B cell (primary cell): ENCODE data around the gene ATP5F1B. TPM values are rescaled to one million over a fixed set of nuclear protein-coding genes. Genes with fewer than 3 reads are reported as not detected.

Experiments
- ATAC-seq: fragments of 200-7000 bp; cut with Tn5 transposase; one replicate; pipeline ENCODE4 v1.10.0; 2021; ENCODE audit warnings: low read depth, mild to moderate bottlenecking, moderate number of reproducible peaks, moderate library complexity
- CTCF ChIA-PET: fragments of 350-600 bp; sonication (Branson Sonifier 250); formaldehyde crosslinking; loops from one replicate; lab custom pipeline; 2021; ENCODE audit warnings: antibody characterized with exemption, inconsistent platforms; lab: Charles Lee
- POLR2A ChIA-PET: fragments of 350-600 bp; sonication (Branson Sonifier 250); formaldehyde crosslinking; loops from one replicate; lab custom pipeline; 2021; ENCODE audit warnings: antibody characterized with exemption; lab: Charles Lee
- DNase-seq: peaks from one replicate; pipeline ENCODE4 v3.0.0; 2013
- H2AFZ ChIP-seq: 2 replicates; pipeline ENCODE4 v1.6.1; 2012; ENCODE audit warnings: mild to moderate bottlenecking, low read depth, low read length; ENCODE audit not compliant: insufficient read depth, poor library complexity, severe bottlenecking
- H3K27ac ChIP-seq, 2 donors: 1 replicate in 1 of 2; 2 replicates in 1 of 2; pipeline ENCODE4 v1.5.1; 2012 to 2013; ENCODE audit warnings: low read length in 2 of 2, mild to moderate bottlenecking in 2 of 2, moderate library complexity in 1 of 2
- H3K27me3 ChIP-seq, 4 experiments: fragments of 200-600 bp in 1 of 4; sonication (generic) in 1 of 4; replicated peaks in 1 of 4; 1 replicate in 2 of 4; 2 replicates in 2 of 4; pipeline versions ENCODE4 v1.6.1 to v1.7.0; 2013 to 2016; ENCODE audit warnings: low read length in 3 of 4, mild to moderate bottlenecking in 2 of 4, mixed read lengths in 1 of 4, moderate library complexity in 1 of 4; ENCODE audit not compliant: insufficient read depth in 4 of 4, control insufficient read depth in 3 of 4; ENCODE audit errors: control extremely low read depth in 1 of 4
- H3K36me3 ChIP-seq, 2 experiments: replicated peaks in 1 of 2; 1 replicate in 1 of 2; 2 replicates in 1 of 2; pipeline versions ENCODE4 v1.6.1 to v1.7.1; 2013; ENCODE audit warnings: low read length in 1 of 2; ENCODE audit not compliant: insufficient read depth in 2 of 2, control insufficient read depth in 1 of 2; ENCODE audit errors: control extremely low read depth in 1 of 2, extremely low read depth in 1 of 2
- H3K4me1 ChIP-seq, 2 donors: fragments of 200-600 bp in 1 of 2; sonication (generic) in 1 of 2; 1 replicate in 1 of 2; 2 replicates in 1 of 2; pipeline versions ENCODE4 v1.5.1 to v1.6.1; 2013 to 2017; ENCODE audit warnings: low read length in 2 of 2; ENCODE audit not compliant: control insufficient read depth in 2 of 2, insufficient read depth in 2 of 2
- H3K4me2 ChIP-seq: replicated peaks from 2 replicates; pipeline ENCODE3; 2012; ENCODE audit warnings: mild to moderate bottlenecking, low read depth, low read length; ENCODE audit not compliant: poor library complexity, severe bottlenecking
- H3K4me3 ChIP-seq, 5 experiments: fragments of 200-600 bp in 1 of 5; sonication (generic) in 1 of 5; 1 replicate in 3 of 5; 2 replicates in 2 of 5; pipeline versions ENCODE4 v1.5.1 to v1.7.0; 2011 to 2016; ENCODE audit warnings: low read length in 4 of 5, mild to moderate bottlenecking in 4 of 5, low read depth in 2 of 5, control low read depth in 1 of 5, moderate library complexity in 1 of 5; ENCODE audit not compliant: insufficient read depth in 1 of 5; ENCODE audit errors: control extremely low read depth in 1 of 5, extremely low read depth in 1 of 5
- H3K79me2 ChIP-seq: fragments of 200-600 bp; sonication (generic); one replicate; pipeline ENCODE4 v1.6.0; 2016; ENCODE audit warnings: low read length; ENCODE audit not compliant: control insufficient read depth, insufficient read depth
- H3K9ac ChIP-seq: fragments of 200-600 bp; sonication (generic); 2 replicates; pipeline ENCODE4 v1.6.1; 2017; ENCODE audit warnings: mild to moderate bottlenecking, low read length, moderate library complexity
- H3K9me3 ChIP-seq, 3 donors: one replicate each; pipeline versions ENCODE4 v1.6.1 to v1.7.1; 2013; ENCODE audit warnings: low read length in 2 of 3; ENCODE audit not compliant: control insufficient read depth in 2 of 3, insufficient read depth in 1 of 3; ENCODE audit errors: control extremely low read depth in 1 of 3
- H4K20me1 ChIP-seq: 2 replicates; pipeline ENCODE4 v1.6.0; 2012; ENCODE audit warnings: mild to moderate bottlenecking, low read length; ENCODE audit not compliant: insufficient read depth, control insufficient read depth, poor library complexity, severe bottlenecking
- H3K27ac Mint-ChIP-seq: one replicate; pipeline ENCODE4 v1.8.0; 2021; ENCODE audit warnings: mixed read lengths
- H3K27me3 Mint-ChIP-seq: one replicate; pipeline ENCODE4 v1.8.0; 2021; ENCODE audit warnings: mixed read lengths
- H3K4me1 Mint-ChIP-seq: one replicate; pipeline ENCODE4 v1.8.0; 2021; ENCODE audit warnings: mixed read lengths
- H3K4me3 Mint-ChIP-seq: one replicate; pipeline ENCODE4 v1.8.0; 2021; ENCODE audit warnings: mixed read lengths
- H3K9me3 Mint-ChIP-seq: one replicate; pipeline ENCODE4 v1.8.0; 2022; ENCODE audit warnings: mixed read lengths; ENCODE audit not compliant: insufficient read depth
- EZH2 ChIP-seq: IDR thresholded peaks from 2 replicates; pipeline ENCODE4 v1.6.1; 2012; ENCODE audit warnings: borderline replicate concordance, low read depth, mild to moderate bottlenecking, moderate library complexity, low read length; ENCODE audit not compliant: insufficient read depth, poor library complexity, severe bottlenecking
- WGBS: methylation state at CpG from one replicate; pipeline ENCODE4 v1.1.5; 2013; ENCODE audit warnings: missing lambda C conversion rate; ENCODE audit not compliant: insufficient coverage; 5-methylcytosine and 5-hydroxymethylcytosine counted together
- intact Hi-C: fragments of 100-400 bp; cut with micrococcal nuclease; formaldehyde crosslinking; loops from one replicate; pipeline ENCODE4 v1.10.0; 2022
- polyA plus RNA-seq: library from polyadenylated mRNA; depleted of rRNA; stranded (reverse); fragments of >200 nt; gene quantifications from 2 replicates; pipeline ENCODE4 v1.2.3, GENCODE V29; 2012
- total RNA-seq, 2 donors: library from RNA; stranded (reverse); fragments of 120-200 nt in 1 of 2; gene quantifications; 1 replicate in 1 of 2; 2 replicates in 1 of 2; pipeline versions ENCODE4 v1.2.3 to v1.2.4, GENCODE V29; 2013 to 2022
- TF ChIP-seq, protein P1 (sequence below): fragments of 200-600 bp; IDR thresholded peaks from one replicate; pipeline ENCODE4 v1.8.0; 2022; ENCODE audit warnings: antibody characterized with exemption, mild to moderate bottlenecking

The ATP5F1B gene
- total and polyA plus RNA-seq, 2 donors (not counting 1 experiment from before 2014, with no cell fraction given), result 217 to 378 TPM

DNA sequence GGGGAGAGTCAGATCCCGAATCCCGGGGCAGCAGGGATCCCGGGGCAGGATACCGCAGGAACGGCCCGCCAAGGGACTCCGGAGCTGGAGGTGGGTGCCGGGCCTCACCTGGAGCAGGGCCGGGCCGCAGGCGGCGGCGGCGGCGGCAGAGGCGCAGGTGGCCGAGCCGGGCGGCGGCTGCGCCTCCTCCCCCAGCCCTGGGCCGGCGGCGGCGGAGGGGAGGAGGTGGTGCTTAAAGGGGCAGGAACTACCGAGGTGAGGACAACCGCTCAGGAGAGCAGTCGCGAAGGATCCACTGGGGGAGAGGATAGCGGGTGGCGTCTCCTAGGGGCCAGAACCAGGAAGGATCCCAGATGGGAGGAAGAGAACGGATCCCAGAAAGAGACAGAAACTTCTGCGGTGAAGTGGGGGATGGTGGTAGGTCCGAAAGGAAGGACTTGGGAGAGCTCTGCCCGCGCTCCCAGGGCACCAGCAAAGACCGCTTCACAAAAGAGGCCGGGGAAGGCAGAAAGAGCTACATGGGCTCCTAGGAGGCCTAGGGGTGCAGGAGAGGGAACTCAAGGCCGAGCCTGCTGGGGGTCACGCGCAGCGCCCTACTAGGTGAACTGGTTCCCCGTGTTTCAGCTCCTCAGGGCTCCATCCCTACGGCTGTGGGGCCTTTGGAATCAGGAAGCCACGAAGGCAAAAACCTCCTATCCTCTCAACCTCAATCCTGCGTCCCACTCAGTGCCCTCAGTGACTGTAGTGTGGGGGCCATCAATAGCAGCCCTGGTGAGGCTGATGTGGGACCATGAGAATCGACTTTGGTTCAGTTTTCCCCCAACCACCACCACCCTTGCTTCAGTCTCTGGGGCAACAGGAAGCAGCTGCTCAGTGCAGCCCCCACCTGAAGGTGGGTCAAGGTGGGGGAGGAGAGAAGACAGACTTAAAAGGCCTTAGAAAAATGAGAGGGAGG is 10.7 kb downstream of the ATP5F1B start:
- peaks cover 0 to 26% of the 10 kb centered on the region in 2 experiments for H3K36me3 ChIP-seq
- H3K27ac ChIP-seq, result peak overlapping the region; percentile 75 to 83
- H3K4me2 ChIP-seq, result peak overlapping the region; percentile 91
- intact Hi-C loops, result loop anchor here (5.0 to 10.0 kb wide), 10 partner anchors 113 to 1117 kb away; partner anchors contain the start of genes APOF, CDK4, DDIT3 and MBD6
- POLR2A ChIA-PET, result interaction anchor here (0.6 to 3.1 kb wide), 12 partner anchors 7 to 661 kb away, joined by 3 to 33 read pairs (median 6); partner anchors contain the start of genes ATP5F1B, PTGES3, RAB5B and RBMS2
- peaks cover 76% of the 10 kb centered on the region for H3K4me1 Mint-ChIP-seq
- no peak for TF ChIP-seq EZH2
- TF ChIP-seq, protein P1, sequence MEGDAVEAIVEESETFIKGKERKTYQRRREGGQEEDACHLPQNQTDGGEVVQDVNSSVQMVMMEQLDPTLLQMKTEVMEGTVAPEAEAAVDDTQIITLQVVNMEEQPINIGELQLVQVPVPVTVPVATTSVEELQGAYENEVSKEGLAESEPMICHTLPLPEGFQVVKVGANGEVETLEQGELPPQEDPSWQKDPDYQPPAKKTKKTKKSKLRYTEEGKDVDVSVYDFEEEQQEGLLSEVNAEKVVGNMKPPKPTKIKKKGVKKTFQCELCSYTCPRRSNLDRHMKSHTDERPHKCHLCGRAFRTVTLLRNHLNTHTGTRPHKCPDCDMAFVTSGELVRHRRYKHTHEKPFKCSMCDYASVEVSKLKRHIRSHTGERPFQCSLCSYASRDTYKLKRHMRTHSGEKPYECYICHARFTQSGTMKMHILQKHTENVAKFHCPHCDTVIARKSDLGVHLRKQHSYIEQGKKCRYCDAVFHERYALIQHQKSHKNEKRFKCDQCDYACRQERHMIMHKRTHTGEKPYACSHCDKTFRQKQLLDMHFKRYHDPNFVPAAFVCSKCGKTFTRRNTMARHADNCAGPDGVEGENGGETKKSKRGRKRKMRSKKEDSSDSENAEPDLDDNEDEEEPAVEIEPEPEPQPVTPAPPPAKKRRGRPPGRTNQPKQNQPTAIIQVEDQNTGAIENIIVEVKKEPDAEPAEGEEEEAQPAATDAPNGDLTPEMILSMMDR, result no peak
- H3K4me3 Mint-ChIP-seq, result peak overlapping the region; percentile 89
- H3K27me3 ChIP-seq, result no peaks in the 10 kb centered on the region
- 2% methylated on average over 40 of the region's 47 CpGs for WGBS
- H3K27me3 Mint-ChIP-seq, result no peaks in the 10 kb centered on the region
- ATAC-seq (peak; percentile 26), DNase-seq (peak; percentile 83)
- no peaks in the 10 kb centered on the region for H3K9me3 Mint-ChIP-seq
- peaks cover 16% of the 10 kb centered on the region for H4K20me1 ChIP-seq
- H3K4me1 ChIP-seq, result peaks cover 60 to 70% of the 10 kb centered on the region in 2 donors
- peak overlapping the region; percentile 57 to 85 (median 78) for H3K4me3 ChIP-seq
- peak overlapping the region; percentile 76 for H2AFZ ChIP-seq
- CTCF ChIA-PET, result interaction anchor here (0.7 to 4.4 kb wide), 16 partner anchors 11 to 489 kb away, joined by 3 to 48 read pairs (median 7); partner anchors contain the start of genes ATP5F1B, CNPY2, NACA and PTGES3
- peaks cover 37% of the 10 kb centered on the region for H3K79me2 ChIP-seq
- no peaks in the 10 kb centered on the region for H3K9me3 ChIP-seq
- H3K9ac ChIP-seq, result peak overlapping the region; percentile 78
- peak overlapping the region; percentile 95 for H3K27ac Mint-ChIP-seq
